Stimulated activated CD4-positive, alpha-beta T cell treated with anti-CD3 and anti-CD28 coated beads, TNF-alpha, amount 100 ng/mL, for 4 hours (primary cell): Measurements from ENCODE around the gene PACS1.

ENCODE experiments used
- DNase-seq, 3 experiments: peaks; one replicate each; pipeline ENCODE4 v3.0.0-alpha.2; 2020; ENCODE audit warnings: low read depth in 3 of 3

The PACS1 gene

DNA sequence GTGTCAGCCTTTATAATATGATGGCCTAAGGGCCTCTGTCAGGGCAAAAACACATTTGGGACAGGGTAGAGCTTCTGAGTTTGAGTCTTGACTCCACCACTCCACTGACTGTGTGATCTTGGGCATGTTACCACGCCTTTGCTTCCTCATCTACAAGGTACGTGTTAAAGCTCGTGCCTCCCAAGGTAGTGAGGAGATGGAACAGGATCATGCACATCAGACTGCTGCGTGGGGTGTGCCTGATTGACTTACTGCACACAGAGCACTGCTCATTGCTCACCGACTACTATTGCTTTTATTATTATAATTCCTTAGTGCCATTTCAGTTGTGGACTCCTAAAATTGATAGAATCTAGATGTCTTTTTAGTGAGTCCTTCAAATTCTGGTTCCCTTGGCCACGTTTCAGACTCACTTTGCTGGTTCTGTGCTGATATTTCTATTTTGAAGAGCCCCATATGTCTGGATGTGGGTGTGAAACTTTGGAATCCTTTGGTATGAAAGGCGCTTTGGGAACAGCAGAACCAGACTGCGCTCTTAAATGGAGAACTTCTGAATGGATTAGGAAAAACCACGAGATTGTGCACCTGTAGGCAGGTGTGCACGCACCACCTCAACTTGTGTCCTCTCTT is 154.3 kb downstream of the PACS1 start:
- no peak for DNase-seq

DNA sequence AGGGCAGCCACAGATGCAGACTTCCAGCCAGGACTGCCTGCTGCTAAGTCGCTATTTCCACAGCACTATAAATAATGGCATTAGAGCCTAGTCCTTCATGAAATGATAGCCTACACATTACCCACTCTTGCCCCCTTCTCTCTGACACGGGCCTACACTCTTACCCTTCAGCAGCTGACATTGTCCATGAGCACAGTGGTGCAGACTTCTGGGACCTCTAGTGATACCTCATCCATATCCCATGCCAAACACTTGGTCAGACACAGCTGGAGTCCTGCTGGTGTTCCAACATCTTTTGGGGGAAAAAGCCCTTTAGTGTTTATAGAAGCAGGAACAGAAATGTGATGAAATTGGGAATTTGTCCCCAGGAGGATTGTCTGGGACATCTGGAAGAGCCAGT is 155.0 kb downstream of the PACS1 start:
- DNase-seq: no peak

DNA sequence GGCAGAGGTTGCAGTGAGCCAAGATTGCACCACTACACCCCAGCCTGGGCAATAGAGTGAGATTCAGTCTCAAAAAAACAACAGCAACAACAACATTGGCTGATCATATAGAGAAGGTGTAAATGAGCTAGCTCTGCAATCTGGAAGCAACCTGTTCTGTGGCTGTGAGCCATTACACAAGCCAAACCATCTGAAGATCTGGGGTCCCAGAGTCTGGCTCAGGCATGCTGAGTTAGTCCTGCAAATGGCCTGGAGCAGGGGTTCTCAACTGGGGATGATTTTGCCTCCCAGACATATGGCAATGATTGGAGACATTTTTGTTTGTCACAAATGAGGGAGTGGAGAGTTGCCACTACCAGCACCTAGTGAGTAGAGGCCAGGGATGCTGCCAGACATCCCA is 156.0 kb downstream of the PACS1 start:
- DNase-seq: no peak

DNA sequence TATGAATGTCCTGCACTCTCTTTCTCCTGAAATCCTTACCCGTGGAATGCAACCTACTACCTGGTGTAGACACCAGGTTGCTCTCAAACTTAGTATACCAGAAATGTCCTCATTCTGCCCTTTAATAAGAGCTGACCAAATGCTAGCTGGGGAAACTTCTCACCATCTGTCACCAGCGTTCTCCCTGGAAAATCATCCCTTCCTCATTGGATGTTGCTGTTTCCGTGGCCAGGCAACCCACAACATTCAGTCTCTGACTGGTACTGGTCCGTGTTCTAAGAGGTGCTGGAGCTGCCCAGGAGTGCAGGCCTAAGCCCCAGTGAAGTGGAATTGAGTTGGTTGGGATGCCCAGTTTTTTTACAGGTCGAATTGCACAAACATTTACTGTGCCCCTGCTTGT is 157.6 kb downstream of the PACS1 start:
- DNase-seq: no peak

DNA sequence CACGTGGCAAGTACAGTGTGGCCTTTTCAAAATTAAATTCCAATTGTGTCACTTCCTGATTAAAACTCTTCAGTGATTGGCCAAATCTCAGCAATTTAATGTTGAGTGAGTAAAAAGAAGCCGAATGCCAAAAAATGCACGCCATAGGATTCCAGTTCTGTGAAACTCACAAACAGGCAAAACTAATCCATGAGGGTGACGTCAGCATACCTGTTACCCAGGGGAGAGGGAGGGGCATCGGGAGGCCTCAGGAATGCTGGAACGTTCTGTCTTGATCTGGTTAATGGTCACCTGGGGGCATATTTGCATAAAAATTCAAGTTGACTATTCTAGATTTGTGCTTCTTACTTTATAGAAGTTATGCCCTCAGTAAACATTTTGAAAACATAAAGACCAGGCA is 158.4 kb downstream of the PACS1 start:
- DNase-seq: no peak

DNA sequence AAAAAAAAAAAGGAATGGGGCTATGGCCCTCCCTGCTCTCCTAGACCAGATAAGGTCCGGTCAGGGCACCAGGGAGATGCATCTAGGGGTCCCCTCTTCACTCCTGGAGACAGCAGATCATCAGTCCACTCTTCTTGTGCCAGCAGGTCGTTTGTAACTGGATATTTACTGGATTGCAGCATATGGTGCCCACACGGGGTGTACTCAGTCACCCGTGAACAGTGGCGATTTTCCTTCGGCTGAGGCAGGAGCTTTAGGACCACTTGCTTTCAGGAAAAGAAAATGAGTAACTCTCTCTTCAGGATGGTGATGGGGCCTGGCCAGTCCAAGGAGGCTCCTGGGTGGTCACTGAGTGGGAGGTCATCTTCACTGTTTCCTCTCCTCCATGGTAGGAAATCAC is 160.1 kb downstream of the PACS1 start:
- DNase-seq: no peak

DNA sequence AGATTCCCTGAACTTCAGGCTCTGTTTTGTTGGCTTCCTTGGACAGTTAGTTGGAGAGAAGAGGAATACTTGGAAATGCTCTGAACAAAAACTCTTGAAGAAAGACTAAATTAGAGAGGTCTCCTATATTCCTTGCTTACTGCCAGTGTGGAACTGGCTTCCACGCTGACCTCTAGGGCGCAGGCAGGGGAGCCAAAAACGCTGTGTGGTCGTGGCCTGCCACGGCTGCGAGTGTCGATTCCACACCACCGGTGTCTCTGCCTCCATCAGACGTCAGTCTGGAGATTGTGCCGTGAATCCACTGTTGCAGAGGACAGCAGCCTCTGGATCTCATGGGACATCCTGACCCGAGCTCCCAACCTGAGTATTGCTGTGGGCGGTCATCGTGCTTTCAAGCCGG is 160.9 kb downstream of the PACS1 start:
- no peak for DNase-seq

DNA sequence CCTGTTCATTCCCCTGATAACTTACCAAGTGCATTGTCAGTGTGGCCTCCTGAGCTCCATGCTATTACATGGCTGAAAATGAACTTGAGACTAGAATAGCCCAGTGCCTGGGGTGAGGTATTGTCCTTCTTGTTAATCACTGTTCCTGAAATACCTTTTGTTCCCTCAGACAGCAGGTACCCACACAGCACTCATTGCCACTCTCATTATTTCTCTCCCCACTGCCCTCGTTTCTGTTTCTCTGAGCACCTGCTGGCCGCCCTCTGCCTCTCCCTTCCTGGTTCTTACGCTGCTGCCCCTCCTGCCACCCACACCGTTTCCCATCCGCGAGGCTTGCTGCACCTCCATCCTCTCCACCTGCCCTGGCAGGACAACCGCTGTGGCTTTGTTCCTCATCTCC is 161.5 kb downstream of the PACS1 start:
- no peak for DNase-seq

DNA sequence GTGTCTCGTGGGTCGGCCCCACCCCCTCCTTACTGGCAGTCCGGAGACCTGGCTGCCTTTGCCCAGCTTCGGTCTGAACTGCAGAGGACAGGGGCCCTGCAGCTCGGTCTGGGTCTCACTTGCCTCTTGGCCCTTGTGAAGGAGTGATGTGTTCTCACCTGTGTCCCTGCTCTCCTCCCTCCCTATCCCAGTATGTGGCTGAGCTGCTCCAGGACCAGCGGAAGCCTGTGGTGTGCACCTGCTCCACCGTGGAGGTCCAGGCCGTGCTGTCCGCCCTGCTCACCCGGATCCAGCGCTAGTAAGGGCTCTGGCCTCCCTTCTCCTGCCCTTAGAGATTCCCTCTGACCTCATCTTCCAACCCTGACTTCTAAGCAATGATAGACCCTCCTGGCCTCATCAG is 162.7 kb downstream of the PACS1 start:
- DNase-seq: no peak

DNA sequence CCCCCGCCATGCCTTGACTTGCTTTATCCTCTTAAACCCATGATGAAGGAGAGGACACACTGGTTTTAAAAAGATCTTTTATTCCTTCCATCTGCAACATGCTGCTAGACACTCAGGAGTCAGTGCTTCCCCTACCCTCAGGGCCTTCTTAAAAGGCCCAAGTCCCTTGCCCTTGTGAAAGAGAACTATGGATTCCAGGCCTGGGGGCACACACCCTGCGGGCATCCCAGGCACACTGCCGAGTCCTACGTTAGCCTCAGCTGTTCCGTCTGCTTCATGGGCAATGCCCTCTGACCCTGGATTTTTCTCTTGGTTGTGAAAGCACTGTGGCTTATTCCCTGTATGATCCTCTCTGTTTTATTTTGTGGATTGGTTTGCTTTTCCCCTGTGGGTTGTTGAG is 163.2 kb downstream of the PACS1 start:
- DNase-seq: no peak

DNA sequence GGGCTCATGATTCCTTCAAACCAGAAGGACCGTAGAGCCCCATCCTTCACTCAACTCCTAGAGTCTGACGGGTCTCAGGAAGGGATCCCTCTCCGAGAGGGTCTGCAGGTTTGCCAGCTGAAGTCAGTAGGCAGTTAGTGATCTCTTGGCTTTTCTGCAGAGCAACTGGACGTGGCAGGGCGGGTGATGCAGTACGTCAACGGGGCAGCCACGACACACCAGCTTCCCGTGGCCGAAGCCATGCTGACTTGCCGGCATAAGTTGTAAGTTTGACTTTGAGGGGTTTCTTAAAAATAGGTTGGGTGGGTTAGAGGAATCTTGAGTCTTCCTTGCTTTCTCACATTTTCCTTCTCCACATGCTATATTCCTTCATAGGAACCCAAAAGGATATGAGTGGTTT is 165.1 kb downstream of the PACS1 start:
- DNase-seq: no peak

DNA sequence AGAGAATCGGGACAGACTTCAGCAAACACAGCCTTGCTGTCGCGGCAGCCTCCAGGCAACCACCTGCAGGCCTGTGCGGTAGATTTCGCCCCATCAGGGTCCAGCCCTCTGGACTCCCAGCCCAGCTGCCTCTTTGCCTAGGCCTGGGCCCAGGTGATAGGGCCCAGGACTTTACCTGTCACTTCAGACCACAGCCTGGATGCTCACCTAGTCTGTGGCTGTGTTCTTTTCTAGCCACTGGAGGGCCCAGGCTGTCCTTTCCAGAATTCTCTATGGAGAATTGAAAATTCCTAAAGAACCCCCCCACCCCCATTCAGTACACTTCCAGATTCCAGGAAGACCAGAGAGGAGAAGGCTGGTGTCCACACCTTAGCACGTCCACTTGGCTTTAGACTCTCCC is 167.8 kb downstream of the PACS1 start:
- no peak for DNase-seq

DNA sequence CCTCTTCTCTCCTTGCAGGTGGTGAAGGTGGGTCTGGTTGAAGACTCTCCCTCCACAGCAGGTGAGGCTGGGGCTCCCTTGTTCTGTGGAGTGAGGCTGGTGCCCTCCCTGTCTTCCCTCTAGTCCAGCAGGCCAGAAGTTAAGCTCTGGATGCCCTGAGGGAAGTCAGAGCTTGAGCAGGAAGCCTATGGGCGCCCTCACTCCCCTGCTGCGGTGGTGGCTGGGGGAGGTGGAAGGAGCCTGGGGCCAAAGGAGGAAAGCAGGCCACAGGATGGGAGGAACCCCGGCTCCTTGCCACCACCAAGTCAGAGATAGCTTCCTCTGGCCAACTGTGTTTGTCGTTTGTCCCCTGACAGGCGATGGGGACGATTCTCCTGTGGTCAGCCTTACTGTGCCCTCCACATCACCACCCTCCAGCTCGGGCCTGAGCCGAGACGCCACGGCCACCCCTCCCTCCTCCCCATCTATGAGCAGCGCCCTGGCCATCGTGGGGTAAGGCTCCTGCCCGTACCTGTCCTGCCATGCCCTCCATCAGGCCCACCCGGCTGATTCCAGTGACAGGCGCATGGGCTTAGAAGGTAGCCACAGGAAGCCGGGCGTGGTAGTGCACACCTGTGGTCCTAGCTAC is 168.8 kb downstream of the PACS1 start:
- DNase-seq: no peak

DNA sequence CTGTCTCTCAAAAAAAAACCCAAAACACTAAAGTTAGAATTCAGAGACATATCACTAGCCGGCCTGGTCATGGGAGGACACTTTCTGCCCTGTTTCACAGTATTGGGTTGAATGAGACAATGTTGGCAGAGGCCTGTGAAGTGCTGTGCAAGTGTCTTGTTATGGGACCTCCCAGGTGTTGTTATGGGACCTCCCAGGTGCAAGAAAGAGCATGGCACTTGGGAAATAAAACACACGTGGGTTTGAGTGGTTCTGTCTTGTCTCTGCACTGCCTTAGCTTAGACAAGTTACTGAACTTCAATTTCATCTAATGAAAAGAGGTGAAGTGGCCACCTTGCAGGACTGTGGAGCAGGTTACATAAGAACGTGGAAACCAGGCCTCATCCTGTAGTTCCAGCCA is 169.4 kb downstream of the PACS1 start:
- no peak for DNase-seq

DNA sequence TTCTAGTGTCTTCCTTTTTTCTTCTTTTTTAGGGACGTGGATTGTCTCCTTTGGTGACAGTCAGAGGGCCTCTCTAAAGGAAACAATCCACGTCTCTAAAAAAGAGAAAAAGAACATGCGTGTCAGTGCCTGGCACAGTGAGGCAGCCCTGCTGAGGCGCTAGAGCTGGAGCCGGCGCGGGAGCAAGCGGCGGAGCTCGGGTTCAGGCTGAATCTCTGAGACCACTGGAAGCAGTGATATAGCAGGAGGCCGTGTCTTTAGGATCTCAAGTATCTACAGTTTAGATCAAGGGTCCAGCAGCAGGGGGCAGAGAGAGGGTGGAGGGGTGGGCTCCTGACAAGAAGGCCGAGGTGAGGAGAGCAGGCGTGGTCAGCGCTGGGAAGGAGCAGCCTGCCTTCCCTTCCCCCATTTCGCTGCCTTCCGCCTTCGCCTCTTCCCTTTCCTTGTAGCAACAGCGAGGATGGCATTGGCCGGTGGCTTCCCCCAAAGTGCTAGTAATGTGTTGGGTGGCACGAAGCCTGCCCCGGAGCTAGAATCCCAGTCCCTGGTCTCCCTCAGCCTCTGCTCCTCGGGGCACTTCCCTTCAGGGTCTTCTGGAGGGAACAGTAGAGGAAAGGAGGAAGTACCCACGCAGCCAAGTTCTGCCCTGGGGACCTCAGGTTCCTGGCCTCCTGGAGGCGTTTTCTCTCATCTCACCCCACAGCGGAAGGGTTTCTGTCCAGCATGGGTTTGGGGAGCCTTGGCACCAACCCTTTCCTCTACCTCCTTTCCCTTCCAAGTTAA is 170.1 kb downstream of the PACS1 start:
- DNase-seq: no peak

DNA sequence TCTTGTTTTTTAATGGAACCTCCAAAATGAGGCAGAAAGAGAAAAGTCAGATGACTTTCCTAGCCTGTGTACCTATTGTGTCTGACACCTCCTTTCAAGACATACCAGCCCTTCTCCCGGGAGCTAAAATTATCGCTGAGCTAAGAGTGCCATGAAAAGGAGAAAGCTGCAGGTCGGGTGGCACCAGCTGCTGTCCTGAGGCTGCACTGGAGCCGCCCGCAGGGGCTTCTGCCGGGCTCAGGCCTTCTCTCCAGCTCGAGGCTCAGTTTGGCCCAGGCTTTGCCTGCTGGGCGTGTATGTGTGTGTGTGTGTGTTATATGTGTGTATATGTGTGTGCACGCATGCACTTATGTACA is 170.7 kb downstream of the PACS1 start:
- no peak for DNase-seq

DNA sequence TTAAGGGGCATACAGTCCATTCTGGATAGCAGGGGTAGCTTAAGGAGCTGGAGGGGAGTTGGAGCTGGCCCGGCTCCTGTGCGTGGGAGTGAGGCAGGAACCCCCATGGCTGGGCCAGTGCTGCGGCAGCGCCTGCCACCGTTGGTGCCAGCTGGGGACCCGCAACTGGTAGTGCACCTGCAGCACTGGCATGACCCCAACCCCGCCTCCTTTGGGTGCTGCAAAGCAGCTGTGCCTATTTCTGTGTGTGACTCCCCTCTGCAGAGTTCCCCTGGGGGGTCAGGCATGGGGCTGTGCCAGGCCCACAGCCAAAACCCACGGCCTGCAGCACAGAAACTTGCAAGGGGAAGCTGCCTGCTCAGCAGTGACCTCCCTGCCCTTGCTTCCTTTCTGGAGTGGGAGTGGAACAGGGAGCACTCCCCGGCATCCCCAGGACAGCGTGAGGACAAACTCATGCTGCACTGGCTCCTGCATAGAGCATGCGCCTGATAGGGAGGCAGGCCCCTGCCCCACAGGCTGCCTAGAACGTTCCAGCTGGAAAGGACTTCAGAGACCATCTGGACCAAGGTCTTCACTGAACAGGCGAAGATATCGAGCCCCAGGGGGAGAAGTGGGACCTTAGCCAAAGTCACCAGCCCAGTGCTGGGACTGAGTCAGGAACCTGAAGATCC is 172.2 kb downstream of the PACS1 start:
- no peak for DNase-seq

DNA sequence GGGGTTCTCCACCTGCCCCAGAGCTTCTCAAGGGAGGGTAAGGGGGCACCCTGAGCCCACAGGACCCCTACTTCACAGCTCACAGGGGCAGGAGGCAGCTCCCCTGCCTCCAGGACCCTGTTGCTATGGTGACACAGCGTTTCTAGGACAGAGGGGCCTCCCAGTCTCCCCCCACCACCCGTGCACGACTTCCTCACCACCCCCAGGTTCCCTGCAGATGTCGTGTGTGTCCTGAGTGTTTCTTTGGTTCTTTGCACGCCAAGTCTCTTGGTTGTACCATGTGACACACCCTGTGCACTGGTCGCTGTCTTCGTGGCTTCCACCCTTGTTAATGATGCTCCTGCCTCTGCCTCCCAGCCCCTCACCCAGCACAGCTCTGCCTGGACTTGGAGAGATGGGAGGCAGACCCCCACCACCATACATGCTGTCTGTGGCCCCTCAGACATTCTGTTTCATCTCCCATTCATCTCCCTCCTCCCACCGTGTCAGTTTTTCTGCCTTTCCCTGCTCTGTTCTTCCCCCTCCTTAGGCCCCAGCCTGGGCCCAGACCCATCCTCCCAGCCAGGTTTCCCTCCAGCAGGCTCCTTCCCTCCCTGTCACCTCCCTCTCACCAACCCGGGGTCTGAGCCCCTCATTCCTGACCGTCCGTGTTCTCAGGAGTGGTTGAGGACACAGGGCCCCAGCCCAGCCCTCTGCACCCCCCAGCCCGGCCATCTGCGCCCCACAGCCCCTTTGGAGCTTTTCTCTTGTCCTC is 173.9 kb downstream of the PACS1 start:
- DNase-seq: no peak

DNA sequence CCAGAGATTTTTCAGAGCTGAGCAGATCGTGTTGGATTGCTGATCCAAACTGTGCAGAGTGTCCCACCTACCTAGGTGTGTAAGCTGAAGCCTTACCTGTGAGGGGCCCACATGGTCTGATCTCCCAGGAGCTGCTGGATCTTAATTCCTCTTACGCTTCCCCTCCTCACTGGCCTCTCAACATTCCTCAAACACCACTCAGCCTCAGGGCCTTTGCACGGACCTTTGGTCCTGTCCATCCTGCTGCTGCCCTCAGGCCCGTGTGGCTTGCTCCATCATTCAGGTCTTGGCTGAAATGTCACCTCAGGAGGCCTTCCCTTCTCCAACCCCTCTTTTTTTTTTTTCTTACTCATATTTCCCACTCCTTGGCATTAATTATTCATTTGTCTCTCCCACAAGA is 177.2 kb downstream of the PACS1 start:
- DNase-seq: no peak

DNA sequence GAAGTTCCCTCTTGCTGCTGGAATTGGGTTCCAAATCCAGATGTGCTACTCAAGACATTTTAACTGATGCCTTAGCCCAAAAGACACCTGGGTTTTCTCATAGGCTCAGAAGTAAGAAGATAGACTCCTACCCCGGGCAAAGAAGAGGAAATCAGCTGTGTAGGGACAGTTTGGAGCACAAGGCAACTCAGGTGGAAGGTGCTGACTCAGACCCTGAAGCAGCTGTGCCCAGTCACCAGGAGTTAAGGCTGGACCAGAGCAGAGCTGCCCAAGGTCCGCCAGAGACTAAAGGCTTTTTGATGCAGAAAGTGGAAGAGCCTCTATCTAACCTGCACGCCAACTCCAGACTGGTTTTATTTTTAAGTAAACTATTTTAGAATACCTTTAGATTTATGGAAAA is 177.7 kb downstream of the PACS1 start:
- no peak for DNase-seq

DNA sequence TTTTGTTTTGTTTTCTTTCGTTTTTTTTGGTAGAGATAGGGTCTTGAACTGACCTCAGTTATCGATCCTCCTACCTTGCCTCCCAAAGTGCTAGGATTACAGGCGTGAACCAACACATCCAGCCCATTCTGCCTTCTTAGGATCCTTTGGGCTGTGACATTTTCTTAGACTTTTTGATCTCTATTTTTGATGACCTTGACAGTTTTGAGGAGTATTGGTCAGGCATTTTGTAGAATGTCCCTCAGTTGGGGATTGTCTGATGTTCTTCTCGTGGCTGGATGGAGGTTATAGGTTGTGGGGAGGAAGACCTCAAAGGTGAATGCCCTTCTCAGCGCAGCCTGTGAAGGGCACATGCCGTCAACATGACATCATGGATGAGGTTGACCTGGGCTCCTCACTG is 178.8 kb downstream of the PACS1 start:
- no peak for DNase-seq

DNA sequence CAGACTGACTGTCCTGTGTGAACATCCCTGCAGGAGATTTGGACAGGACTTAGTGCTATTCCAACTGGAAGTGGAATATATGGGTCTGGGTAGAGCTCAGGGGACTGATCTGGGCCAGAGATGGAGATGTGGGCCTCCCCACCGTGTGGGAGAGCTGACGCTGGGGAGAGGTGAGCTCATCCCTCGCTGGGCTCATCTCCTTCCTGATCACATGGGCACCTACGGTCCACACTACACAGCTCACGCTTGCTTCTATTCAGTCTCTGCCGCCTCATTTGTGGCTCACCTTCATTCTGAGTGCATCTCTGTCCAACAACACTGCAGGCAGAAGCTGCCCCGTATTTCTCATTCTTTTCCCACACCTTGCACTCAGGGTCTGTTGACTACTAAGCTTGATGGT is 181.7 kb downstream of the PACS1 start:
- DNase-seq: no peak
